BE2C (cell line): Measurements from ENCODE around the gene STARD13.

Experiments
- DNase-seq: peaks from one replicate; pipeline ENCODE4 v3.0.0-alpha.2; 2020
- H3K27me3 ChIP-seq: fragments of 250-450 bp; sonication (Bioruptor Pico); 2 replicates; pipeline ENCODE4 v1.5.1; 2020; ENCODE audit warnings: mild to moderate bottlenecking
- H3K36me3 ChIP-seq: fragments of 250-450 bp; sonication (Bioruptor Pico); 2 replicates; pipeline ENCODE4 v1.5.1; 2020; ENCODE audit warnings: mild to moderate bottlenecking
- H3K4me1 ChIP-seq: fragments of 250-450 bp; sonication (Bioruptor Pico); 2 replicates; pipeline ENCODE4 v1.5.1; 2020
- H3K4me3 ChIP-seq: 2 replicates; pipeline ENCODE4 v1.5.1; 2011; ENCODE audit warnings: low read depth, low read length
- H3K9me3 ChIP-seq: fragments of 250-450 bp; sonication (Bioruptor Pico); 2 replicates; pipeline ENCODE4 v1.5.1; 2020
- CTCF ChIP-seq: IDR thresholded peaks from 2 replicates; pipeline ENCODE4 v1.5.1; 2012; ENCODE audit warnings: mild to moderate bottlenecking, low read depth, low read length

STARD13 gene

GRCh38 chr13:33287142-33287882, 1.8 kb upstream of the STARD13 start:
- Histone ChIP-seq H3K4me3 (no peak overlapping the region), H3K9me3 (no peaks in the 10 kb centered on the region), H3K27me3 (no peaks in the 10 kb centered on the region), H3K4me1 (no peaks in the 10 kb centered on the region), H3K36me3 (no peaks in the 10 kb centered on the region)
- no peak for TF ChIP-seq CTCF
- DNase-seq: no peak

GRCh38 chr13:33286128-33286527, 573 bp upstream of the STARD13 start:
- no peak for DNase-seq
- no peaks in the 10 kb centered on the region for H3K9me3 ChIP-seq
- no peaks in the 10 kb centered on the region for H3K4me1 ChIP-seq
- TF ChIP-seq CTCF: no peak
- no peaks in the 10 kb centered on the region for H3K27me3 ChIP-seq
- H3K36me3 ChIP-seq: no peaks in the 10 kb centered on the region
- peak overlapping the region; percentile 75 for H3K4me3 ChIP-seq

GRCh38 chr13:33284916-33285315, 639 bp downstream of the STARD13 start:
- no peak for DNase-seq
- H3K4me3 ChIP-seq: peak overlapping the region; percentile 75
- H3K27me3 ChIP-seq: no peaks in the 10 kb centered on the region
- no peaks in the 10 kb centered on the region for H3K4me1 ChIP-seq
- H3K36me3 ChIP-seq: no peaks in the 10 kb centered on the region
- H3K9me3 ChIP-seq: no peaks in the 10 kb centered on the region
- no peak for TF ChIP-seq CTCF

GRCh38 chr13:33284031-33284430, 1.5 kb downstream of the STARD13 start:
- DNase-seq: no peak
- Histone ChIP-seq H3K36me3 (no peaks in the 10 kb centered on the region), H3K4me3 (no peak overlapping the region), H3K9me3 (no peaks in the 10 kb centered on the region), H3K4me1 (no peaks in the 10 kb centered on the region), H3K27me3 (no peaks in the 10 kb centered on the region)
- TF ChIP-seq CTCF: no peak

GRCh38 chr13:33283195-33283911, 2.2 kb downstream of the STARD13 start:
- TF ChIP-seq CTCF: no peak
- no peak for DNase-seq
- Histone ChIP-seq H3K4me3 (no peak overlapping the region), H3K9me3 (no peaks in the 10 kb centered on the region), H3K36me3 (no peaks in the 10 kb centered on the region), H3K27me3 (no peaks in the 10 kb centered on the region), H3K4me1 (no peaks in the 10 kb centered on the region)
